Testis (tissue), 3 donors: ENCODE results near the gene ODC1. TPM values are rescaled to one million over a fixed set of nuclear protein-coding genes. Genes with fewer than 3 reads are reported as not detected.

Source experiments
- DNase-seq: peaks from one replicate; pipeline ENCODE4 v3.0.0-alpha.2; 2019
- H3K27ac ChIP-seq, 2 donors: fragments of 200-600 bp; sonication (generic); one replicate each; pipeline ENCODE4 v1.5.1; 2019
- H3K27me3 ChIP-seq: fragments of 200-600 bp; sonication (generic); one replicate; pipeline ENCODE4 v1.5.1; 2019
- H3K36me3 ChIP-seq: fragments of 200-600 bp; sonication (generic); one replicate; pipeline ENCODE4 v1.5.1; 2017; ENCODE audit warnings: low read depth; ENCODE audit errors: missing control alignments
- H3K4me1 ChIP-seq: fragments of 200-600 bp; sonication (generic); one replicate; pipeline ENCODE4 v1.5.1; 2019
- H3K4me3 ChIP-seq, 2 donors: fragments of 200-600 bp; sonication (generic); one replicate each; pipeline ENCODE4 v1.5.1; 2017 to 2019
- H3K9me3 ChIP-seq: fragments of 200-600 bp; sonication (generic); one replicate; pipeline ENCODE4 v1.5.1; 2017
- POLR2A ChIP-seq: fragments of 450-650 bp; IDR thresholded peaks from one replicate; pipeline ENCODE4 v1.6.1; 2017; ENCODE audit warnings: antibody characterized with exemption, mild to moderate bottlenecking, moderate library complexity
- WGBS, 2 donors: methylation state at CpG; one replicate each; pipeline ENCODE4 v1.1.5; 2018; 5-methylcytosine and 5-hydroxymethylcytosine counted together
- intact Hi-C: fragments of 100-400 bp; cut with DNase I; formaldehyde crosslinking; loops from one replicate; pipeline ENCODE4 v1.15.1; 2023; ENCODE audit warnings: low total_unique reads
- polyA plus RNA-seq: library from polyadenylated mRNA; stranded (reverse); fragments of 350-450 nt; fragmentation: Illumina TruSeq; extraction: RNeasy Lipid Tissue Mini Kit (QIAGEN cat#74804); gene quantifications from one replicate; pipeline ENCODE4 v1.2.3, GENCODE V29; 2014; ENCODE audit warnings: low read depth, low replicate concordance; ENCODE audit not compliant: insufficient read depth
- total RNA-seq, 2 donors: library from RNA; depleted of rRNA; stranded (reverse); fragments of >200 nt; gene quantifications; one replicate each; pipeline ENCODE4 v1.2.3, GENCODE V29; 2016
- TF ChIP-seq, protein P1 (sequence below), 3 experiments: fragments of 450-650 bp in 2 of 3; fragments of 200-600 bp in 1 of 3; sonication (generic) in 1 of 3; IDR thresholded peaks; one replicate each; pipeline ENCODE4 v1.5.1; 2016 to 2019; ENCODE audit warnings: antibody characterized with exemption in 3 of 3, mild to moderate bottlenecking in 2 of 3, moderate library complexity in 1 of 3

ODC1 gene
- total and polyA plus RNA-seq, 3 donors from 2014 or later: 208 to 321 (median 309) TPM

DNA sequence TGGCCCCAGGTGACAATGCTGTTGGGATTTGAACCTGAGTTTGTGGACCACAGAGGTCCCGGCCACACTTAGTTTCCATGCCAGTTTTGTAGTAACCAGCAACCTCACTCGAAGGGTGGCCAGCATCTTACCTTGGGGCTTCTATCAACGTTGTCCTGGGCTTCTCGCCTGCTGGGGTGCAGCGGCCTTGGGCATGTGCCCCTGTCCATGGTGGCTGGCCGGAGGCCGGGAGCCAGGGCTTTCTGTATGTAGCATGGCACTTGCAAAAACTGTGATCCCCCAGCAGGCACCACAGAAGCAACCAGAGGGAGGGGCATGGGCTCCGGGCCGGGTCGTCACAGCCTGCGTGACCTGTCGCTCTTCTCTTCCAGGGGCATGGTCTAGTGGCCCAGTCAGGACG, 51.7 kb downstream of the ODC1 start:
- peaks cover 6% of the 10 kb centered on the region for H3K4me1 ChIP-seq
- no peak for DNase-seq
- 85 to 90% methylated on average over 2 to 13 of the region's 13 CpGs for WGBS, 2 donors
- no peaks in the 10 kb centered on the region for H3K27me3 ChIP-seq
- H3K36me3 ChIP-seq: no peaks in the 10 kb centered on the region
- intact Hi-C loops: no loop called here
- no peaks in the 10 kb centered on the region for H3K9me3 ChIP-seq
- no peak overlapping the region for H3K27ac ChIP-seq
- no peak overlapping the region for H3K4me3 ChIP-seq
- no peak for TF ChIP-seq POLR2A
- TF ChIP-seq, protein P1, sequence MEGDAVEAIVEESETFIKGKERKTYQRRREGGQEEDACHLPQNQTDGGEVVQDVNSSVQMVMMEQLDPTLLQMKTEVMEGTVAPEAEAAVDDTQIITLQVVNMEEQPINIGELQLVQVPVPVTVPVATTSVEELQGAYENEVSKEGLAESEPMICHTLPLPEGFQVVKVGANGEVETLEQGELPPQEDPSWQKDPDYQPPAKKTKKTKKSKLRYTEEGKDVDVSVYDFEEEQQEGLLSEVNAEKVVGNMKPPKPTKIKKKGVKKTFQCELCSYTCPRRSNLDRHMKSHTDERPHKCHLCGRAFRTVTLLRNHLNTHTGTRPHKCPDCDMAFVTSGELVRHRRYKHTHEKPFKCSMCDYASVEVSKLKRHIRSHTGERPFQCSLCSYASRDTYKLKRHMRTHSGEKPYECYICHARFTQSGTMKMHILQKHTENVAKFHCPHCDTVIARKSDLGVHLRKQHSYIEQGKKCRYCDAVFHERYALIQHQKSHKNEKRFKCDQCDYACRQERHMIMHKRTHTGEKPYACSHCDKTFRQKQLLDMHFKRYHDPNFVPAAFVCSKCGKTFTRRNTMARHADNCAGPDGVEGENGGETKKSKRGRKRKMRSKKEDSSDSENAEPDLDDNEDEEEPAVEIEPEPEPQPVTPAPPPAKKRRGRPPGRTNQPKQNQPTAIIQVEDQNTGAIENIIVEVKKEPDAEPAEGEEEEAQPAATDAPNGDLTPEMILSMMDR (IDR thresholded peaks at IDR 0.05): no peak

DNA sequence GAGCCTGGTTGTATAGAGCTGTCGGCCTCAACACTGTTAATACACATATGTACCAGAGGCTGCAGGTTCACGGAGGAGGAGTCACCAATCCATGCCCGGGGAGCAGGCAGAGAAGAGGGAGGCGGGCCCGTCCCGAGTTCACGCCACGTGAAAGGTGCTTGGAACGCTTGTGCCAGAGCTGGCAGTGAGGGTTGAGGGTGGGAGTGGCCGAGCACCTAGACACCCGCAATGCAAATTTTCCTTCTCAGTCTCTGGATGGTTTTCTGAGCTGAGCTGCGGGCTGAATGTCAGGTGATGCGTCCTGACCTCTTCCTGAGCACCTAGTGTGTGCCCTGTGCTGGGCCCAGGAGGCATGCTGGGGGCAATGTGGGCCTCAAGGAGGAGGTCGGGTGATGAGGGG, 52.2 kb downstream of the ODC1 start:
- 96 to 97% methylated on average over 6 to 14 of the region's 14 CpGs for WGBS, 2 donors
- peaks cover 6% of the 10 kb centered on the region for H3K4me1 ChIP-seq

DNA sequence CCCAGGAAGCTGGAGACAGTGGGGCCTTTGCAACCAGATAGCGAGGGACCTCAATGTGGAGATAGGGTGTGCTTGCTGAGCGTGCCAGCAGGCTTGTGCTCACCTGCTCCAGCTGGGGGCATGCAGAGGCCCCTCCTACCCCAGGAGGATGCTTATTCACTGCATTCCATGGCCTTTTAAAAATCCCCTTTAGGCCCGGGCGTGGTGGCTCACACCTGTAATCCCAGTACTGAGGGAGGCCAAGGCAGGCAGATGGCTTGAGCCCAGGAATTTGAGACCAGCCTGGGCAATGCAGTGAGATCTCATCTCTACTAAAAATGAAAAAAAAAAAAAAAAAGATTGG, 54.5 kb downstream of the ODC1 start:
- no peaks in the 10 kb centered on the region for H3K9me3 ChIP-seq
- no peak overlapping the region for H3K27ac ChIP-seq
- no peak for DNase-seq
- peaks cover 6% of the 10 kb centered on the region for H3K4me1 ChIP-seq
- H3K36me3 ChIP-seq: no peaks in the 10 kb centered on the region
- no peaks in the 10 kb centered on the region for H3K27me3 ChIP-seq
- intact Hi-C loops: no loop called here
- TF ChIP-seq, protein P1 (IDR thresholded peaks at IDR 0.05): no peak
- TF ChIP-seq POLR2A: no peak
- WGBS, 2 donors: 77 to 91% methylated on average over 4 of the region's 4 CpGs
- H3K4me3 ChIP-seq: no peak overlapping the region

More for the DNA sequence above, 52.2 kb downstream of the ODC1 start:
- Histone ChIP-seq H3K4me3 (no peak overlapping the region), H3K27me3 (no peaks in the 10 kb centered on the region), H3K9me3 (no peaks in the 10 kb centered on the region), H3K27ac (no peak overlapping the region), H3K36me3 (no peaks in the 10 kb centered on the region)
- DNase-seq: no peak
- no peak for TF ChIP-seq POLR2A
- TF ChIP-seq, protein P1 (IDR thresholded peaks at IDR 0.05): no peak
- intact Hi-C loops: no loop called here

GRCh38 chr2:10392951-10393639, 55.0 kb downstream of the ODC1 start:
- H3K4me1 ChIP-seq: peaks cover 6% of the 10 kb centered on the region
- WGBS, 2 donors: 67 to 70% methylated on average over 8 to 9 of the region's 9 CpGs
- DNase-seq: no peak
- no peak overlapping the region for H3K27ac ChIP-seq
- no peaks in the 10 kb centered on the region for H3K9me3 ChIP-seq
- no peaks in the 10 kb centered on the region for H3K36me3 ChIP-seq
- no peaks in the 10 kb centered on the region for H3K27me3 ChIP-seq
- no peak overlapping the region for H3K4me3 ChIP-seq
- intact Hi-C loops: no loop called here
- TF ChIP-seq, protein P1 (IDR thresholded peaks at IDR 0.05): no peak
- no peak for TF ChIP-seq POLR2A

- intact Hi-C loops: no loop called here
- peaks cover 6% of the 10 kb centered on the region for H3K4me1 ChIP-seq
- H3K4me3 ChIP-seq: no peak overlapping the region
- H3K27ac ChIP-seq: no peak overlapping the region
- 54 to 88% methylated on average over 6 of the region's 6 CpGs for WGBS, 2 donors
- H3K36me3 ChIP-seq: no peaks in the 10 kb centered on the region
- H3K9me3 ChIP-seq: no peaks in the 10 kb centered on the region
- H3K27me3 ChIP-seq: no peaks in the 10 kb centered on the region
- no peak for DNase-seq
- no peak for TF ChIP-seq POLR2A
- TF ChIP-seq, protein P1 (IDR thresholded peaks at IDR 0.05): no peak
These were observed 55.6 kb downstream of the ODC1 start for GRCh38 chr2:10392548-10392947.
